WTC11 (cell line): Measurements from ENCODE around the gene DIDO1.

Source experiments
- CREB1 ChIP-seq: sonication (generic); formaldehyde crosslinking; IDR thresholded peaks from 2 replicates; pipeline ENCODE4 v1.8.0; 2023; ENCODE audit warnings: mild to moderate bottlenecking, missing genetic modification reagents
- CTCF ChIP-seq: fragments of 200-600 bp; IDR thresholded peaks from 2 replicates; pipeline ENCODE4 v1.8.0; 2022; ENCODE audit warnings: antibody characterized with exemption
- ESRRA ChIP-seq: sonication (generic); formaldehyde crosslinking; IDR thresholded peaks from 2 replicates; pipeline ENCODE4 v1.8.1; 2022; ENCODE audit warnings: mild to moderate bottlenecking, missing genetic modification reagents, borderline replicate concordance
- FOXP4 ChIP-seq: sonication (generic); formaldehyde crosslinking; IDR thresholded peaks from 2 replicates; pipeline ENCODE4 v1.8.0; 2022; ENCODE audit warnings: mild to moderate bottlenecking, missing genetic modification reagents
- JAZF1 ChIP-seq: fragments of 250-450 bp; sonication (Bioruptor Pico); IDR thresholded peaks from 2 replicates; pipeline ENCODE4 v1.9.0; 2021; ENCODE audit warnings: moderate library complexity, mild to moderate bottlenecking, inconsistent platforms
- JUN ChIP-seq: sonication (generic); formaldehyde crosslinking; IDR thresholded peaks from 2 replicates; pipeline ENCODE4 v1.8.0; 2023; ENCODE audit warnings: mild to moderate bottlenecking, missing genetic modification reagents
- MAX ChIP-seq: sonication (generic); formaldehyde crosslinking; IDR thresholded peaks from 2 replicates; pipeline ENCODE4 v1.8.0; 2022; ENCODE audit warnings: mild to moderate bottlenecking, missing genetic modification reagents
- NFYB ChIP-seq: sonication (generic); formaldehyde crosslinking; conservative IDR thresholded peaks from 2 replicates; pipeline ENCODE4 v1.8.0; 2022; ENCODE audit warnings: low read depth, missing genetic modification reagents
- PRDM15 ChIP-seq: sonication (generic); formaldehyde crosslinking; IDR thresholded peaks from 2 replicates; pipeline ENCODE4 v1.8.0; 2022; ENCODE audit warnings: missing genetic modification reagents
- SP1 ChIP-seq: sonication (generic); formaldehyde crosslinking; conservative IDR thresholded peaks from 2 replicates; pipeline ENCODE4 v1.8.1; 2022; ENCODE audit warnings: missing genetic modification reagents
- TEAD4 ChIP-seq: sonication (generic); formaldehyde crosslinking; IDR thresholded peaks from 2 replicates; pipeline ENCODE4 v1.8.0; 2022; ENCODE audit warnings: mild to moderate bottlenecking, missing genetic modification reagents
- ZNF138 ChIP-seq: sonication (generic); formaldehyde crosslinking; conservative IDR thresholded peaks from 2 replicates; pipeline ENCODE4 v1.8.1; 2022; ENCODE audit warnings: mild to moderate bottlenecking, moderate library complexity, missing genetic modification reagents
- ZNF263 ChIP-seq: sonication (generic); formaldehyde crosslinking; IDR thresholded peaks from 2 replicates; pipeline ENCODE4 v1.8.1; 2022; ENCODE audit warnings: low read depth, mild to moderate bottlenecking, moderate library complexity, missing genetic modification reagents

- no peak for TF ChIP-seq CTCF
- TF ChIP-seq TEAD4 (CRISPR knock-in tag): no peak
- TF ChIP-seq FOXP4: no peak
- no peak for TF ChIP-seq ESRRA (CRISPR knock-in tag)
- no peak for TF ChIP-seq SP1 (CRISPR knock-in tag)
- no peak for TF ChIP-seq ZNF138 (CRISPR knock-in tag)
- no peak for TF ChIP-seq ZNF263 (CRISPR knock-in tag)
- no peak for TF ChIP-seq JUN
- TF ChIP-seq PRDM15 (CRISPR knock-in tag): no peak
- no peak for TF ChIP-seq MAX
- TF ChIP-seq NFYB (CRISPR knock-in tag): no peak
- no peak for TF ChIP-seq CREB1
- TF ChIP-seq JAZF1 (CRISPR knock-in tag): no peak
Observed at GRCh38 chr20:62850333-62850974, 75.9 kb downstream of the DIDO1 start.
